ENCODE results near the gene DOCK7.

The DOCK7 gene

GRCh38 chr1:62500210-62500609 lies 188.0 kb downstream of the DOCK7 start:
- Histone ChIP-seq H3K36me3 (peaks cover 12 to 72% (median 36%) of the 10 kb centered on the region in 11 experiments), H4K20me1 (no peaks in the 10 kb centered on the region), H3K27ac (no peak overlapping the region), H3K27me3 (no peaks in the 10 kb centered on the region), H3K4me1 (no peaks in the 10 kb centered on the region), H3K9ac (no peak overlapping the region), H3K9me3 (replicated peaks in 1 of 11) (no peaks in the 10 kb centered on the region), H3K4me2 (no peak overlapping the region), H3K4me3 (no peak overlapping the region)
- TF ChIP-seq Cebpa-rat (IDR thresholded peaks at IDR 0.05) = no peak

- H3K9me3 ChIP-seq (replicated peaks in 1 of 11) = no peaks in the 10 kb centered on the region
- no peak for TF ChIP-seq Cebpa-rat (IDR thresholded peaks at IDR 0.05)
- H3K9ac ChIP-seq = no peak overlapping the region
Measured at GRCh38 chr1:62494137-62494536, 194.0 kb downstream of the DOCK7 start.

GRCh38 chr1:62493656-62494055 lies 194.5 kb downstream of the DOCK7 start:
- Histone ChIP-seq H3K4me3 (no peak overlapping the region), H3K27ac (no peak overlapping the region), H3K4me2 (no peak overlapping the region), H3K9me3 (replicated peaks in 1 of 11) (no peaks in the 10 kb centered on the region), H4K20me1 (no peaks in the 10 kb centered on the region), H3K9ac (no peak overlapping the region), H3K36me3 (peaks cover 41 to 92% (median 63%) of the 10 kb centered on the region in 11 experiments), H3K4me1 (no peaks in the 10 kb centered on the region), H3K27me3 (no peaks in the 10 kb centered on the region)
- TF ChIP-seq Cebpa-rat (IDR thresholded peaks at IDR 0.05) = no peak

More at GRCh38 chr1:62494137-62494536, 194.0 kb downstream of the DOCK7 start:
- no peaks in the 10 kb centered on the region for H3K4me1 ChIP-seq
- no peaks in the 10 kb centered on the region for H3K27me3 ChIP-seq
- H3K4me3 ChIP-seq = no peak overlapping the region
- H3K27ac ChIP-seq = no peak overlapping the region
- no peak overlapping the region for H3K4me2 ChIP-seq
- peaks cover 36 to 91% (median 58%) of the 10 kb centered on the region in 11 experiments for H3K36me3 ChIP-seq
- no peaks in the 10 kb centered on the region for H4K20me1 ChIP-seq

- no peak overlapping the region for H3K9ac ChIP-seq
- no peaks in the 10 kb centered on the region for H3K4me1 ChIP-seq
- H3K27ac ChIP-seq = no peak overlapping the region
- no peaks in the 10 kb centered on the region for H4K20me1 ChIP-seq
- no peak for TF ChIP-seq Cebpa-rat (IDR thresholded peaks at IDR 0.05)
- no peak overlapping the region for H3K4me3 ChIP-seq
- H3K27me3 ChIP-seq = no peaks in the 10 kb centered on the region
- no peaks in the 10 kb centered on the region for H3K9me3 ChIP-seq (replicated peaks in 1 of 11)
- H3K36me3 ChIP-seq = peaks cover 42 to 90% (median 67%) of the 10 kb centered on the region in 11 experiments
- H3K4me2 ChIP-seq = no peak overlapping the region
Measured at GRCh38 chr1:62492521-62492920, 195.7 kb downstream of the DOCK7 start.

- Histone ChIP-seq H3K4me2 (no peak overlapping the region), H3K27ac (no peak overlapping the region), H3K9ac (no peak overlapping the region), H3K9me3 (replicated peaks in 1 of 11) (no peaks in the 10 kb centered on the region), H3K4me3 (no peak overlapping the region), H3K4me1 (peaks cover 0 to 10% (median 0%) of the 10 kb centered on the region in 10 experiments; a peak in 2 of 20 replicates), H3K36me3 (peaks cover 34 to 95% (median 57%) of the 10 kb centered on the region in 11 experiments), H4K20me1 (no peaks in the 10 kb centered on the region), H3K27me3 (no peaks in the 10 kb centered on the region)
- no peak for TF ChIP-seq Cebpa-rat (IDR thresholded peaks at IDR 0.05)
Measured at GRCh38 chr1:62487956-62488355, 200.2 kb downstream of the DOCK7 start.

GRCh38 chr1:62484824-62485468 lies 203.2 kb downstream of the DOCK7 start:
- Histone ChIP-seq H4K20me1 (no peaks in the 10 kb centered on the region), H3K4me3 (no peak overlapping the region), H3K4me2 (no peak overlapping the region; a peak in 1 of 22 replicates), H3K27ac (no peak overlapping the region), H3K9ac (no peak overlapping the region), H3K36me3 (peaks cover 20 to 95% (median 40%) of the 10 kb centered on the region in 11 experiments), H3K9me3 (replicated peaks in 1 of 11) (no peaks in the 10 kb centered on the region), H3K4me1 (peaks cover 0 to 10% (median 0%) of the 10 kb centered on the region in 10 experiments; a peak in 2 of 20 replicates), H3K27me3 (no peaks in the 10 kb centered on the region)
- no peak for TF ChIP-seq Cebpa-rat (IDR thresholded peaks at IDR 0.05)

- Histone ChIP-seq H3K4me2 (no peak overlapping the region), H3K9ac (no peak overlapping the region), H3K4me1 (peaks cover 0 to 10% (median 0%) of the 10 kb centered on the region in 10 experiments; a peak in 2 of 20 replicates), H3K27ac (no peak overlapping the region), H3K4me3 (no peak overlapping the region), H3K27me3 (no peaks in the 10 kb centered on the region), H3K36me3 (peaks cover 12 to 82% (median 25%) of the 10 kb centered on the region in 11 experiments; a peak in 21 of 22 replicates), H3K9me3 (replicated peaks in 1 of 11) (no peaks in the 10 kb centered on the region), H4K20me1 (no peaks in the 10 kb centered on the region)
- TF ChIP-seq Cebpa-rat (IDR thresholded peaks at IDR 0.05) = no peak
Measured at GRCh38 chr1:62481681-62482080, 206.5 kb downstream of the DOCK7 start.

GRCh38 chr1:62476525-62477219 lies 211.5 kb downstream of the DOCK7 start:
- Histone ChIP-seq H3K27ac (no peak overlapping the region), H3K9ac (no peak overlapping the region), H3K27me3 (no peaks in the 10 kb centered on the region), H3K4me3 (no peak overlapping the region), H4K20me1 (no peaks in the 10 kb centered on the region), H3K36me3 (peaks cover 40 to 82% (median 53%) of the 10 kb centered on the region in 11 experiments), H3K9me3 (replicated peaks in 1 of 11) (no peaks in the 10 kb centered on the region), H3K4me2 (no peak overlapping the region), H3K4me1 (no peaks in the 10 kb centered on the region)
- TF ChIP-seq Cebpa-rat (IDR thresholded peaks at IDR 0.05) = no peak

- no peaks in the 10 kb centered on the region for H3K27me3 ChIP-seq
- H3K4me1 ChIP-seq = peaks cover 0 to 7% (median 0%) of the 10 kb centered on the region in 10 experiments; a peak in 6 of 20 replicates
- H4K20me1 ChIP-seq = no peaks in the 10 kb centered on the region
- no peak overlapping the region for H3K4me3 ChIP-seq
- peaks cover 60 to 85% (median 73%) of the 10 kb centered on the region in 11 experiments for H3K36me3 ChIP-seq
- H3K4me2 ChIP-seq = no peak overlapping the region
- peaks cover 9 to 37% (median 17%) of the 10 kb centered on the region in 11 experiments; a peak in 17 of 22 replicates for H3K9me3 ChIP-seq (replicated peaks in 1 of 11)
- no peak overlapping the region for H3K9ac ChIP-seq
- no peak overlapping the region for H3K27ac ChIP-seq
- no peak for TF ChIP-seq Cebpa-rat (IDR thresholded peaks at IDR 0.05)
Measured at GRCh38 chr1:62467092-62467491, 221.1 kb downstream of the DOCK7 start.
